Globus pallidus (tissue), 1 donor: ENCODE data around the gene FXYD1.
"Not testable (repeated sequence)": the region's sequence is repeated elsewhere in the genome, so short reads cannot be mapped to it uniquely, and the experiment has no call there.

Source experiments
- DNase-seq: peaks from one replicate; pipeline ENCODE4 v3.0.0-alpha.2; 2015; ENCODE audit warnings: low spot score

The FXYD1 gene

GRCh38 chr19:35143231-35143715, 4.6 kb downstream of the FXYD1 start, which contains the start of gene FXYD7:
Gene FXYD7, plus strand, starts transcription at chr19:35143255. Its CDS starts 79 bp downstream, at chr19:35143334.
- DNase-seq: no peak

GRCh38 chr19:35143818-35144217, 5.2 kb downstream of the FXYD1 start:
- no peak for DNase-seq

GRCh38 chr19:35144259-35144599, 5.6 kb downstream of the FXYD1 start:
- DNase-seq: no peak

GRCh38 chr19:35144600-35145436, 6.2 kb downstream of the FXYD1 start:
- DNase-seq: no peak

DNA sequence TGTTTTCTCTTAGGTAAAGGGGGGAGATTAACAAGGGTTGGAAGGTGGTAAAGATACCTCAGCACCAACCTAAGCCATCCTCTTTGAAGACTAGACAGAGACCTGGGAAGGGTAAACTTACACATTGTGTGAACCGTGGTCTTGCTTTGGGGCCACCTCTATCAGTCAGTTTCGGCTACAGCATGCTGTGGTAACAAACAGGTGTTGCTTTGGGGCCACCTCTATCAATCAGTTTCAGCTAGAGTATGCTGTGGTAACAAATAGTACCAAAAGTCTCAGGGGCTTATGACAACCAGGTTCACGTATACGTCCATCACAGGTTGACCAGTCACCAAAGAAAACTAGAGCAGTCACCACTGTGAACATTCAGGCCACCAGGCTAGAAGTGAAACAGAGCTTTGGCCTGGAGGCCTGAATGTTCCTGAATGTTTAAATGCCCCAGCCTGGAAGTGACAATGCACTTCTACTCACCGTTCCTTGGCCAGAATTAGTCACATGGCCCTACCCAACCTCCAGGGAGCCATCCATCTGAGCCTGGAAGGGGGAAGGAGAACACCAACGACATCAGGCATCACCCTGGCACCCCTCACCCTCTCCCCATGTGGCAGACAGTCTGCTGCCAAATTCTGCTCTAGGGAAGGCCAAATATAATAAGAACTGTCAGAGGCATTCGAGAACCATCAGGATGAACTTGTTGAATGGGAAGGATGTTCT, 8.3 kb downstream of the FXYD1 start:
- DNase-seq: no peak

DNA sequence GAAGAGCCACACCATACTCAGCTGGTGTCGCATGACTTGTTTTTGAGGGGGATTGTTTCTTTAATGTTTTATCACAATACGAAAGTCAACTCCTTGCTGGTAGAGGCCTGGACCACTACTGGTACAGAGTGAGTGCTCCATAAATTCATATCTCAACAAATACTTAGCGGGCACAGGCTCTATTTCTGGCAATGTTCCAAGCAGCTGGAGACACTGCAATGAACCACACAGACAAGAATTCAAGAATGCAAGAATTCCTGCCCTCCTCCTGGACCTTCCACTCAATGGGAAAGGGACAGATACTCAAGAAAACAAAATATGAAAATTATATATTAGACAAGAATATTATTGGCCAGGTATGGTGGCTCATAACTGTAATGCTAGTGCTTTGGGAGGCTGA, 10.8 kb downstream of the FXYD1 start:
- DNase-seq: no peak

- no peak for DNase-seq
Measured at GRCh38 chr19:35150445-35150844, 11.8 kb downstream of the FXYD1 start.

DNA sequence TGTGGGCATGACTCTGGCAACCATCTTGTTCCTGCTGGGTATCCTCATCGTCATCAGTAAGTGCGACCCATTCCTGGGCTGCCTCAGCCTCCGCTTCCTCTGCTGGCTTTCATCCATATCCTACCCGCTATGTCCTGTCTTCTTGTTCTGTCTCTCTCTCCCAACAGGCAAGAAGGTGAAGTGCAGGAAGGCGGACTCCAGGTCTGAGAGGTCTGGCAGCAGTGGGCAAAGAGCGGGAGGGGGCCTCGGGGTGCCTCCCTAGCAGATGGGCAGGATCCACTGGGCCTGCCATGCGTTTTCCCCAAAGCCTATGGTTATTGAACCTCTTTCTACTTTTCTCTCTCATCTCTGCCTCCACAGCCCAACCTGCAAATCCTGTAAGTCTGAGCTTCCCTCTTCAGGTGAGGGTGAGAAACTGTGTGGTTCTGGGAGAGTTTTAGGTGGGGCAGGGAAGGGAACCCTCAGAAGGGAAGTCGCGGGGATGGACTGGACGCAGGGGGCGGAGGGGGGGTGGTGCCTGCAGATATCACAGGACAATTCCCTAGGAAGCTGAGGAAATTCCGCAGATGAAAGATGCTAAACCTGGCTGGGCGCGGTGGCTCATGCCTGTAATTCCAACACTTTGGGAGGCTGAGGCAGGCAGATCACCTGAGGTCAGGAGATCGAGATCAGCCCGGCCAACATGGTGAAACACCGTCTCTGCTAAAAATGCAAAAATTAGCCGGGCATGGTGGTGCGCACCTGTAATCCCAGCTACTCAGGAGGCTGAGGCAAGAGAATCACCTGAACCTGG, 12.8 kb downstream of the FXYD1 start:
- DNase-seq: no peak

GRCh38 chr19:35153129-35153522, 14.5 kb downstream of the FXYD1 start:
- not testable (repeated sequence) for DNase-seq

- no peak for DNase-seq
Measured at GRCh38 chr19:35153701-35154524, 15.3 kb downstream of the FXYD1 start.

DNA sequence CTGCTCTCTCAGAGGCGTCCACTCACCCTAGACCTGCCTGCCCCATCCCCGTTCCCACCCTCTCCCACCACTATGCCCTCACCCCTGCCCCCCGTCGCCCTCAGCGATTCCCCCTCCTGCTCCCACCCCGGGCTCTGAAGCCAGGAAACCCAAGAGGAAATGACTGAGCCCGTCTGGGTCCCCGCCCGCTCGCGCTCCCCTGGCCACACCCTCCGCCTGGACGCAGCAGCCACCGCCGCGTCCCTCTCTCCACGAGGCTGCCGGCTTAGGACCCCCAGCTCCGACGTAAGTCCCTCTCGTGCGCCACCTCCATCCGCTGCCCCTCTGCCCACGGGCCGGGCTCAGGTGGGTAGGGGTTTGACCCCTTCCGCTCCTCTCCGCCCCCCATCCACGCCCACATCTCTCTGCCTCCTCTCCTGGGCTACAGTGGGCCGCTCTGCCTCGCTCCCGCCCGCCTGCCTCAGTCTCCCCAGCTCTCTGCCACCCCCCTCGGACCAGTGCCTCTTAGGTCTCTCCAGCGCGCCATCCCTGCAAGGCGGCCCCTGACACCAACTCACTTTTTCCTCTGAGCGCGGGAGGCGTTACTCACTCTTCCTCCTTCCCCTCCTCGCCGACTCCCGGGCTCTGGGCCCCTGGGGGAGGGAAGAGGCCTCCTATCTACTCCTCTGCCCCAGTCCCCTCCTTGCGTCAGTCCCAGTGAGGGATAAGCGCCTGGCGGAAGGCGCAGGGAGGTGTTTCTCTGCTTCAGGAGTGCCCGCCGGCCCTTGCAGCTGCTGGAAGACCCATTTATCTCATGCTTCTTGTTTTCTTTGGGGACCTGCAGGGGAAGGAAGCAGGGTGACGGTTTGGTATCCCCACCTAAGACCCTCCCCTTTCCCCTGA, 16.1 kb downstream of the FXYD1 start, which contains the start of gene FXYD5:
TSS of gene FXYD5 (plus strand) at position 211 of the 882 bp plus-strand sequence. CDS start 816 bp downstream, outside the sequence.
- no peak for DNase-seq

DNA sequence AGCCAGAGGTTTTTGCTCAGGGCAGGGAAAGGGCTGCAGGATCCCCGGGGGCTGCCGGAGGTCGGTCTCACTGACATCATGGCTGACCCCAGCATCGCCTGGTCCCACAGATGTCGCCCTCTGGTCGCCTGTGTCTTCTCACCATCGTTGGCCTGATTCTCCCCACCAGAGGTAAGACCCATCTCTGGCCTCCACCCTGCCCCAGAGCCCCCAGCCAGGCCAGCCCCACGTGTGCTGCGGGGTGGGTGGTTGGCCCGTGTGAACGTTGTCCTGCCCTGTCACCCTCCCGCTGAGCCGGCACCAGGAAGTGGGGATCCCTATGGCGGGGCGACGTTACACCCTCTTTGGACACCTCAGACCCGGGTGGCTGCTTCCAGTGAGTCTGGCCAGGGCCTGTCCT, 16.8 kb downstream of the FXYD1 start:
- DNase-seq: no peak

DNA sequence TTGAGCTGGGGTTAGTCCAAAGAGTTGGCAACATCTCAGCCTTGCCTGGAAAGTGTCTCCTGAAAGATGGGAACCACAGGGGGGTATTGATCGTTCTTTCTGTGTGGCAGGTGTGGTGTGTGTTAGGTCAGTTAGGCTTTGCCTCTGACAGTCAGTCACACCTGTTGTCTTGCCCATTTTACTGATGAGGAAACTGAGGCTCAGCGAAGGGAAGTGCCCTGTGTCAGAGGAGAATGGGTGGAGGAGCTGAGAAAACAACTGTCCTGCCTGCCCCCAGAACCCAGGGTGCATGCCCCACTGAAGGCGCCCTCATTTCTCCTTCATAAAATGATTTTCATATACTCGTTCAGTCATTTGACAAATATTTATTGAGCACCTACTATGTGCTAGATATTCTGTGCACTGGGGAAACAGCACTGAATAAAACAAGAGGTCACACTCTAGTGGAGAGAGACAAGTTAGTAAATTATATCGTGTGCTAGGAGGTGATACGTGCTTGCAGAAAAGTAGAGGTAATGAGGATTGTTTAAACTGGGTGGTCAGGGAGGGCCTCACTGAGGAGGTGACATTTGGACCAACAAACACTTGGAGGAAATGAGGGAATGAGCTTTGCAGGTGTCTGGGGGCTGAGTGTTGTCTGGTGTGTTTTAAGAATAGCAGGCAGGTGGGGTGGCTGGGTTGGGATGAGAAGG, 17.5 kb downstream of the FXYD1 start:
- DNase-seq: no peak

- DNase-seq: no peak
Measured at GRCh38 chr19:35156673-35157014, 18.0 kb downstream of the FXYD1 start.

GRCh38 chr19:35157431-35157830, 18.8 kb downstream of the FXYD1 start:
- DNase-seq: no peak

DNA sequence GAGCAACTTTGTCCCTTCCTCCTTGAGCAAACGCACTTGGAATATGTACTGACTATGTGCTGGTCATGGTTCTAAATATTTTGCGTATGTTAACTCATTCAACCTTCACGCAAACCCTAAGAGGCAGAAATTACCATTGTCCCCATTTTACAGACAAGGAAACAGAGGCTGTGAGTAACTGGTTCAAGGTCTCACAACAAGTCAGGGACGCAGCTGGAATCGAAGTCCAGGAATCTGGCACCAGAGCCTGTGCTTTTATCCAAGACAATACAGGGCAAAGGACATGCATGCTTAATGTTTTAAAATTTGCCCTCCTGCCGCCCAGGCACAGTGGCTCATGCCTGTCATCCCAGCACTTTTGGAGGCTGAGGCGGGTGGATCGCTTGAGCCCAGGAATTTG, 21.0 kb downstream of the FXYD1 start:
- no peak for DNase-seq

- no peak for DNase-seq
Measured at GRCh38 chr19:35160629-35161433, 22.2 kb downstream of the FXYD1 start.

DNA sequence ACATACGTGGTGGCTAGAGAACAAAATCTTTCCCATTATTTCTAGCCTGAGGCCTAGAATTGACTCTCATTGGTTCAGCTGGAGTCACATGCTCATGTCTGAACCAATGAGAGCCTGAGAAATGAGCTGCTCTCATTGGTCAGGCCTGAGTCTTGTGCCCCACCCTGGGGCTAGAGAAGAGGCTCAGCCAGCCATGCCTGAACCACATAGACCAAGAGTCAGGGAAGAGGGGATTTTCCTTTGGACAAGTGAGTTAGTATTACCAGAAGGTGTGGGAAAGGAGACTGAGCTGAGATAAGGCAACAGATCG, 22.8 kb downstream of the FXYD1 start:
- DNase-seq: no peak
